ENCODE data around the gene CHST13.

The CHST13 gene

DNA sequence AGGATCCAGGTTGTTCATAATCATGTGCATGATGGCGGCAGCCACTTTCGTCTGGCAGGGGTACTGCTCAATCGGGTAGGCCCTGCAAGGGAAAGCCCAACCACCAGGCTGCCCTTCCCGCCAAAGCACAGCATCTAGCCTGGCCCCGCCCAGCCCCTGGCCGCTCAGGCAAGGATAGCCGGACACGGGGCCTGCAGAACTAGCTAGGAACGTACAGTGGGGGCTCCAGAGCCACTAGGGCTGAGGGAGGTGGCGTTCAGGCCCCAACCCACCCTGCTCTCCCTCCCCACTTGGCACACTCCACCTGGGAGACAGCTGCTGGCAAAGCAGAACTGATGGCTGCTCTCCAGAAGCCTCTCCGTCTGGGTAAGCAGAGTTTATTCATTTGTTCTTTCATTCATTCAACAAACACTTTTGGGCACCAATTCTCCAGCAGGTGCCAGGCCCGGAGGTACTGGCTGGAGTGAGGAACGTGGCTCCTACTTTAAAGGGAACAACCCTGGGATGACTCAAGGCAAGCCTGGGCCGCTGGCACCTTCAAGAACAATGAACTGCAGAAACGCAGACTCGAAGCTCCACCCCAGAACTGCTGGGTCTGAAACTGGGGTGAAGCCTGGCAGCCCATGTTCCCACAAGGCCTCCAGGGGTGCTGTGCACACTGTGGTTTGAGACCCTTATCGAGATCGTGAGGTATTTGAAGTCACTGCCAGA is 14.2 kb upstream of the CHST13 start:
- no peak for ATAC-seq (ENCODE audit: insufficient read depth, low read depth)
- no peaks in the 10 kb centered on the region for H4K20me1 ChIP-seq (ENCODE audit: insufficient read depth, low read length)
- no peak overlapping the region for H2AFZ ChIP-seq (ENCODE audit: low read depth, low read length)
- no peak overlapping the region for H3K4me3 ChIP-seq (ENCODE audit: low read depth in 1 of 2, low read length in 2 of 2)
- no peaks in the 10 kb centered on the region for H3K79me2 ChIP-seq (ENCODE audit: insufficient read depth, low read length)
- no peak for DNase-seq
- H3K4me1 ChIP-seq (ENCODE audit: insufficient read depth, low read length): no peaks in the 10 kb centered on the region
- H3K4me2 ChIP-seq (ENCODE audit: insufficient read depth, low read length): no peak overlapping the region
- no peak for TF ChIP-seq EZH2 (IDR thresholded peaks at IDR 0.05; ENCODE audit: borderline replicate concordance, low read depth, low read length, severe bottlenecking)
- no peak for TF ChIP-seq CTCF (IDR thresholded peaks at IDR 0.05; ENCODE audit: borderline replicate concordance, extremely low read depth, low read length, poor library complexity, severe bottlenecking)
- no peak overlapping the region for H3K27ac ChIP-seq (ENCODE audit: low read length)
- H3K9me3 ChIP-seq (ENCODE audit: insufficient read depth, low read length, severe bottlenecking): no peaks in the 10 kb centered on the region
- no peak overlapping the region for H3K9ac ChIP-seq (ENCODE audit: low read depth, low read length)
- no peaks in the 10 kb centered on the region for H3K27me3 ChIP-seq (ENCODE audit: insufficient read depth, low read length, poor library complexity)
- H3K36me3 ChIP-seq (ENCODE audit: insufficient read depth, low read length): no peaks in the 10 kb centered on the region

- Histone ChIP-seq H3K79me2 (ENCODE audit: insufficient read depth, low read length) (no peaks in the 10 kb centered on the region), H3K9ac (ENCODE audit: low read depth, low read length) (no peak overlapping the region), H3K9me3 (ENCODE audit: insufficient read depth, low read length, severe bottlenecking) (no peaks in the 10 kb centered on the region), H3K36me3 (ENCODE audit: insufficient read depth, low read length) (no peaks in the 10 kb centered on the region), H3K4me3 (ENCODE audit: low read depth in 1 of 2, low read length in 2 of 2) (no peak overlapping the region), H4K20me1 (ENCODE audit: insufficient read depth, low read length) (no peaks in the 10 kb centered on the region), H3K4me2 (ENCODE audit: insufficient read depth, low read length) (no peak overlapping the region), H3K27me3 (ENCODE audit: insufficient read depth, low read length, poor library complexity) (no peaks in the 10 kb centered on the region), H3K4me1 (ENCODE audit: insufficient read depth, low read length) (no peaks in the 10 kb centered on the region), H3K27ac (ENCODE audit: low read length) (no peak overlapping the region), H2AFZ (ENCODE audit: low read depth, low read length) (no peak overlapping the region)
- DNase-seq (no peak), ATAC-seq (ENCODE audit: insufficient read depth, low read depth) (no peak)
- TF ChIP-seq CTCF (IDR thresholded peaks at IDR 0.05; ENCODE audit: borderline replicate concordance, extremely low read depth, low read length, poor library complexity, severe bottlenecking) (no peak), EZH2 (IDR thresholded peaks at IDR 0.05; ENCODE audit: borderline replicate concordance, low read depth, low read length, severe bottlenecking) (no peak)
Measured at GRCh38 chr3:126510308-126510910, 13.5 kb upstream of the CHST13 start.

- H3K4me1 ChIP-seq (ENCODE audit: insufficient read depth, low read length): no peaks in the 10 kb centered on the region
- H3K36me3 ChIP-seq (ENCODE audit: insufficient read depth, low read length): no peaks in the 10 kb centered on the region
- no peak overlapping the region for H3K4me3 ChIP-seq (ENCODE audit: low read depth in 1 of 2, low read length in 2 of 2)
- no peak overlapping the region for H3K9ac ChIP-seq (ENCODE audit: low read depth, low read length)
- DNase-seq (no peak), ATAC-seq (ENCODE audit: insufficient read depth, low read depth) (no peak)
- H3K79me2 ChIP-seq (ENCODE audit: insufficient read depth, low read length): no peaks in the 10 kb centered on the region
- H3K9me3 ChIP-seq (ENCODE audit: insufficient read depth, low read length, severe bottlenecking): no peaks in the 10 kb centered on the region
- no peak overlapping the region for H3K4me2 ChIP-seq (ENCODE audit: insufficient read depth, low read length)
- no peaks in the 10 kb centered on the region for H3K27me3 ChIP-seq (ENCODE audit: insufficient read depth, low read length, poor library complexity)
- no peak overlapping the region for H2AFZ ChIP-seq (ENCODE audit: low read depth, low read length)
- H3K27ac ChIP-seq (ENCODE audit: low read length): no peak overlapping the region
- no peaks in the 10 kb centered on the region for H4K20me1 ChIP-seq (ENCODE audit: insufficient read depth, low read length)
- TF ChIP-seq EZH2 (IDR thresholded peaks at IDR 0.05; ENCODE audit: borderline replicate concordance, low read depth, low read length, severe bottlenecking): no peak
- no peak for TF ChIP-seq CTCF (IDR thresholded peaks at IDR 0.05; ENCODE audit: borderline replicate concordance, extremely low read depth, low read length, poor library complexity, severe bottlenecking)
Measured at GRCh38 chr3:126511291-126511690, 12.7 kb upstream of the CHST13 start.
